Stomach smooth muscle (tissue), 2 donors: Measurements from ENCODE around the gene LAMTOR1.

Experiments used
- H3K27ac ChIP-seq: one replicate; pipeline ENCODE4 v1.7.0; 2013; ENCODE audit warnings: mild to moderate bottlenecking, low read length, inconsistent platforms
- H3K27me3 ChIP-seq, 2 donors: one replicate each; pipeline ENCODE4 v1.7.0; 2013; ENCODE audit warnings: low read length in 2 of 2; ENCODE audit not compliant: insufficient read depth in 2 of 2, control insufficient read depth in 1 of 2
- H3K36me3 ChIP-seq, 2 donors: one replicate each; pipeline ENCODE4 v1.7.0; 2013; ENCODE audit warnings: low read length in 2 of 2; ENCODE audit not compliant: control insufficient read depth in 2 of 2, insufficient read depth in 2 of 2
- H3K4me1 ChIP-seq: one replicate; pipeline ENCODE4 v1.7.0; 2013; ENCODE audit warnings: low read length; ENCODE audit not compliant: control insufficient read depth, insufficient read depth
- H3K4me3 ChIP-seq, 2 donors: one replicate each; pipeline ENCODE4 v1.7.0; 2013; ENCODE audit warnings: low read length in 2 of 2
- H3K9ac ChIP-seq, 2 donors: one replicate each; pipeline ENCODE4 v1.7.0; 2013; ENCODE audit warnings: low read length in 2 of 2, mild to moderate bottlenecking in 1 of 2
- H3K9me3 ChIP-seq, 2 donors: one replicate each; pipeline ENCODE4 v1.7.0; 2013; ENCODE audit warnings: low read length in 2 of 2; ENCODE audit not compliant: control insufficient read depth in 2 of 2
- donor health status: healthy.
- donor health status: Pancreatic carcinoma.

LAMTOR1 gene

DNA sequence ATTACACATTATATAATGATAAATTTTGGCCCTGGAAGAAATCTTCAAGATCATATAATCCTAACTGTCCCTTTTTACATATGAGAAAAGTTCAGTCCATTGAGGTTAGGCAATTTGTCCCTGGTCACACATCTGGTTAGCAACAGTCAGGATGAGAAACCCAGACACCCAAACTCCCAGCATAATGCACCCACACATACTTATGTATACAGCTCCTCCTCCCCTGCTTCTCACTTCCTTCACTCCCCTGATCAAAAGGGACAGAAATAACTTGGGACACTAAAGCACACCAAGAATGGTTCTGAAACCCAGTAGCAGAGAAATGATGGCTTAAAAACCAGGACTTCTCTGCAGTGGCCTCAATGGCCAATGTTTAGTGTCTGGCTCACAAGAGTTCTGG is 33.9 kb downstream of the LAMTOR1 start:
- no peaks in the 10 kb centered on the region for H3K9me3 ChIP-seq
- H3K27me3 ChIP-seq: no peaks in the 10 kb centered on the region
- peak overlapping the region in 1 of 2 donors; percentile 23 for H3K4me3 ChIP-seq
- peak overlapping the region; percentile 78 for H3K27ac ChIP-seq
- H3K36me3 ChIP-seq: peaks cover 3 to 4% of the 10 kb centered on the region in 2 donors
- peaks cover 20% of the 10 kb centered on the region for H3K4me1 ChIP-seq
- peak overlapping the region; percentile 12 to 13 for H3K9ac ChIP-seq

DNA sequence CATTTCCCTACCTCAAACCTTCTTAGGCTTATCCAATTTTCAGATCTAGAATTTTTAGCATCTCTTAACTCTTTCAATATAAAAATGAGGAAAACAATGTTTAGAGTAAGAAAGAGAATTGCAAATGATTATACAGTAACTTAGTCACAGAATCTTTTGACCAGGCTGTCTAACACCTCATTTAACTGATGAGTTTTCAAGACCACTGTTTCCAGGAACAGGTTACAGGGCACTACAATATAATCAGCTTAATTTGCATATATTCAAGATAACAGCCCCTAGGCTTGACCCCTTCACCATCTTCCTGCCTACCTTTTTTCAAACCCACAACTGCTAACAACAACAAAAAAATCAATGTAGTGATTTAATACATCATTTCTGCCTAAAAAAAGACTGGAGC is 35.4 kb downstream of the LAMTOR1 start:
- H3K36me3 ChIP-seq: peaks cover 3 to 4% of the 10 kb centered on the region in 2 donors
- no peak overlapping the region for H3K9ac ChIP-seq
- H3K27ac ChIP-seq: peak overlapping the region; percentile 78
- H3K9me3 ChIP-seq: no peaks in the 10 kb centered on the region
- H3K4me1 ChIP-seq: peaks cover 20% of the 10 kb centered on the region
- H3K4me3 ChIP-seq: no peak overlapping the region
- H3K27me3 ChIP-seq: no peaks in the 10 kb centered on the region

DNA sequence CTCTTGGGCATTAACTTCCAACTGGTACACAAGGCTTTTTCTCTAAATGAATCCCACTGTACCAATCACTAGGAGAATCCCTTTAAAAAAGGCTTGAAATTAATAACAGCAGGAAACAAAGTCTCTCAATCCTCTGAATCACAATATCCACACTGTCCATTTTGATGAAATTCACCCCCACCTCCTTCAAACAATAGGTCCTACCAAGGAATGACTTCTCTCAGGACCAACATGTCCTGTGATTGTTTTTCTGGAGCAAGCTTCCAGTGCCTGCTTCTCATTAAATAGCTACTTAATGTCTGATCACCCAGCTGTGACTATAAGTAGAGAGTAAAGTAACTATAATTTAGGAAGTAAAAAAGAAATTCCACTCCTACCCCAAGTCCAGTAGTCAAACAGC is 35.8 kb downstream of the LAMTOR1 start:
- H3K4me1 ChIP-seq: peaks cover 20% of the 10 kb centered on the region
- peaks cover 3 to 4% of the 10 kb centered on the region in 2 donors for H3K36me3 ChIP-seq
- H3K9ac ChIP-seq: no peak overlapping the region
- H3K9me3 ChIP-seq: no peaks in the 10 kb centered on the region
- no peak overlapping the region for H3K4me3 ChIP-seq
- H3K27me3 ChIP-seq: no peaks in the 10 kb centered on the region
- peak overlapping the region; percentile 43 for H3K27ac ChIP-seq

DNA sequence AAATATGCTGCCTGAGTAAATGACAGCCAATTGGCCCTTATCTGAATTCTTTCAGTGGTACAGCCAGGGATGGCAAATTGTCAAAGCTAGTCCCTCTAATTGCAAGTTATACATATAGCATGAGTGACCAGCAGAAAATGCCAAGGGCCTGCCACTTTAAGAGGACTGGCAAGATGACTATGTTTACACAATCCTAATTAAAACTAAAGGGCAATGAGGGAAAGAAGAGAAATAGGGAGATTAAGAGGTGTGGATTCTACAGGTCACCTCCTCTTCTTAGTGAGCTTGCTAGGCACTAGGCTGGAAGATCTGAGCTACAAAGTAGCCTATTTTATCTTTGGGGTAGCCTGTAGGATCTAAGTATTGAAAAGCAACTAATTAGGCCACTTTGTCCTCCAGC is 36.2 kb downstream of the LAMTOR1 start:
- no peaks in the 10 kb centered on the region for H3K27me3 ChIP-seq
- no peaks in the 10 kb centered on the region for H3K9me3 ChIP-seq
- H3K4me1 ChIP-seq: peaks cover 20% of the 10 kb centered on the region
- H3K27ac ChIP-seq: peak overlapping the region; percentile 43
- H3K36me3 ChIP-seq: peaks cover 3 to 4% of the 10 kb centered on the region in 2 donors
- no peak overlapping the region for H3K4me3 ChIP-seq
- H3K9ac ChIP-seq: no peak overlapping the region

DNA sequence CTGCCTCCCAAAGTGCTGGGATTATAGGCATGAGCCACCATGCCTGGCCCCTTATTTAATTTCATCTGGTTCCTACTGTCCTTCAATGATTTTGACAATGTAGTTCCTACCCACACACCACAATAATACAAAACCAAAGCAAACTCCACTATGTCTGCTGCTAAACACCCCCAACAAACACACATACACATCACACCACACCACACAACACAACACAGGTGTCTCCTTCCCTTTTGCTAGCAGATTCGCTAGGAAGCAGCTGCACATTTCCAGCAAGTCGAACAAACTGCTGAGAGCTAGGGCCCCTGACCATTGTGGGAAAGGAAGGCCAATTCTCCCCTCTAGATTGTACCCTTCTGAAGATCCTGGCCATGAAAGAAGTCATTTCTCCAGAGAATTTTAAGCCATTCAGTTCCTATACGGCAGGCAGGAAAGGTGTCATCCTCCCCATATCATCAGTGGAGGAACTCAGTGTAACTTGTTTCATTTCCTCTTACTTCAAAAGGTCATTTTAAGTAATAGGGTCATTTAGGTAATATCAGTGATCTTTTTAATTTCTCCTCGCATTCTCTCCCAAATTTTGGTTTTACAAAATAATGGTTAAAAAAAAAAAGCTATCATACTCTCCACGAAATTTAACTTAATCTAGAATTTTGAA is 41.2 kb downstream of the LAMTOR1 start:
- Histone ChIP-seq H3K4me3 (no peak overlapping the region), H3K27me3 (no peaks in the 10 kb centered on the region), H3K9ac (no peak overlapping the region), H3K4me1 (peaks cover 6% of the 10 kb centered on the region), H3K27ac (no peak overlapping the region), H3K9me3 (no peaks in the 10 kb centered on the region), H3K36me3 (peaks cover 0 to 2% of the 10 kb centered on the region in 2 donors)

DNA sequence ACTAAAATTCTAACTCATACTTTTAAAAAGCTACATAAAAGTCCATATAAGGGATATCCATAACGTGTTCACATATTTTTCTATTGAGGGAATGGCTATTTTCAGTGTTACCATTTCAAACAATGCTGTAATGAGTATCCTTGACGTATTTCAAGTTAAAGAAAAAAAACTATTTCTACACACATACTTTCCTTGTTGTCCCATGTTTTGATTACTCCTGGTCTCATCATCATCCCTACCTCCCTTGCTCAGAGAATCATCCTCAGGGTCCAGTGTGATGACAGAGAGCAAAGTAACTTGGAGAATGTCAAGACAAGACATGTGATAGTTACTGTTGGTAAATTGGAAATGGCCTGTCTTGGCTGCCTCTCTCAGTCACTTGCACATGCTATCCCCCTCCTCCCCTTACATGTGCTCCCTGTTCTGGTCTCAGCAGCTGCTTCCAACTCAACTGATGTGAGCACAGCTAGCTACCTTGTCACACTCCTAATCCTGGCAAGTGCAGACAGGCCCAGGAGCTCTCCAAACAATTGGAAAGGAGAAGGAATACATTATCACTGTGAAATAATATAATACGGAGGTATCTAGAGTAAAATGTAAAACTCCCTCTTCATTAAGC is 44.6 kb downstream of the LAMTOR1 start:
- Histone ChIP-seq H3K27ac (no peak overlapping the region), H3K27me3 (no peaks in the 10 kb centered on the region)

DNA sequence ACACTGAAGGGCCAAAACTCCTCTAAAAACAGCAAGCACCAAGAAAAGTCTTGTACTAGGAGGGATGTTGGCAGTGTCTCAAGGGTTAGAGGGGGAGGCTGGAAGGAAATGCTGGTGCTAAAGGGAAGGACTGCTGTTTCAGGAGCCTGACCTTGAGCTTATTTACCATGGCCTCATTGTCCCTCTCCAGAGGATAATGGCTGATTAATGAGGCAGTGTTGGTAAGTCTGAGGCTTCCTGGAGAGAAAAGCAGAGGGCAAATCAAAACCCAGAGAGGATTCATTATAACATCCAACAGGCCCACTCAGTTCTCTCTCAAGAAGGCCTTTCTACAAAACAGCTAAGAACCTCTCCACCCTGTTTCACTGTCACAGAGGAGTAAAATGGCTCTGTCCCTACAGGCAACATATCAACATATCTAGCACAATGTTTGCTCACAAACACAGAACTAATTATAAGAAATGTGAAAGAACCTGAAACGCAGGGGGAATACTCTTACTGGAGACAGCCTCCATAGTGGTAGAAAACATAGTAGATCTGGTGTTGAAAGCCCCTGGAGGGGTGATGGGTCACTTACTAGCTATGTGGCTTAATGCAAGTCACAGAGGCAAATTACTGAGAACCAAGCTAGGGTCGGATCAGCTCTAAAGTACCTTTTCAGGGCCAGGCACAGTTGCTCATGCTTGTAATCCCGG is 54.2 kb downstream of the LAMTOR1 start:
- Histone ChIP-seq H3K9me3 (no peaks in the 10 kb centered on the region), H3K4me3 (no peak overlapping the region), H3K27me3 (no peaks in the 10 kb centered on the region), H3K9ac (peak overlapping the region in 1 of 2 donors; percentile 29), H3K27ac (no peak overlapping the region), H3K4me1 (peaks cover 12% of the 10 kb centered on the region), H3K36me3 (no peaks in the 10 kb centered on the region)

More for the DNA sequence above, 44.6 kb downstream of the LAMTOR1 start:
- Histone ChIP-seq H3K4me3 (no peak overlapping the region), H3K36me3 (peaks cover 0 to 2% of the 10 kb centered on the region in 2 donors), H3K4me1 (no peaks in the 10 kb centered on the region), H3K9ac (no peak overlapping the region), H3K9me3 (no peaks in the 10 kb centered on the region)
